ENCODE data around the gene ADAMTS14. TPM values are rescaled to one million over a fixed set of nuclear protein-coding genes. Genes with fewer than 3 reads are reported as not detected.

Gene ADAMTS14
- total RNA-seq, 1 donor from 2014 or later, result 19.4 TPM

DNA sequence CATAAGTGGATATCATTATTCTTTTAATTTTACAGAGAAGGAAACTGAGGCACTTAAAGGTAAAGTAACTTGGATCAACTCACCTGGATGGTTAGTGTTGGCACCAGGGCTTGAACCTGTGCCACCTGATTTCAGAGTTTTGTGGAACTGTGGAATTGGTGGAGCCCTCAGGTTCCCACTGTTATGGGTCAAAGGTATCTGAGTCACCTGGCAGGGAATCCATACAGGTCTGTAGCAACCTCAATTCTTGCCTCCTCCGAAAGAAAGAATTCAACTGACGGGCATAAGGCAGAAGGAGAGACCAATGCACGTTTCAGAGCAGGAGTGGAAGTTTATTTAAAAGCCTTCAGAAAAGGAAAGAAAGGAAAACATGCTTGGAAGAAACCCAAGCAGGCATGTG is 25.2 kb upstream of the ADAMTS14 start:
- H2AFZ ChIP-seq (ENCODE audit: low read depth, low read length), result no peak overlapping the region
- peaks cover 5% of the 10 kb centered on the region for H3K27me3 Mint-ChIP-seq (ENCODE audit: low read depth, unreplicated experiment)
- no peaks in the 10 kb centered on the region for H3K27me3 ChIP-seq (ENCODE audit: insufficient read depth, low read length)
- no peaks in the 10 kb centered on the region for H3K36me3 ChIP-seq (ENCODE audit: insufficient read depth, low read length)
- no peaks in the 10 kb centered on the region for H4K20me1 ChIP-seq (ENCODE audit: insufficient read depth, low read length)
- H3K27ac Mint-ChIP-seq (ENCODE audit: unreplicated experiment), result no peak overlapping the region
- no peak overlapping the region for H3K4me3 ChIP-seq (ENCODE audit: insufficient read depth, low read depth, low read length)
- H3K79me2 ChIP-seq (ENCODE audit: insufficient read depth, low read length), result no peaks in the 10 kb centered on the region
- no peak for DNase-seq (ENCODE audit: low read depth)
- H3K36me3 Mint-ChIP-seq (ENCODE audit: low read depth, unreplicated experiment), result peaks cover 6% of the 10 kb centered on the region
- H3K4me1 ChIP-seq (ENCODE audit: insufficient read depth, low read length), result peaks cover 7% of the 10 kb centered on the region
- H3K9me3 Mint-ChIP-seq (ENCODE audit: unreplicated experiment), result peaks cover 30% of the 10 kb centered on the region
- H3K9ac ChIP-seq (ENCODE audit: low read length), result no peak overlapping the region
- no peak for TF ChIP-seq EZH2 (IDR thresholded peaks at IDR 0.05; ENCODE audit: insufficient read depth, low read length)
- TF ChIP-seq, protein P1, sequence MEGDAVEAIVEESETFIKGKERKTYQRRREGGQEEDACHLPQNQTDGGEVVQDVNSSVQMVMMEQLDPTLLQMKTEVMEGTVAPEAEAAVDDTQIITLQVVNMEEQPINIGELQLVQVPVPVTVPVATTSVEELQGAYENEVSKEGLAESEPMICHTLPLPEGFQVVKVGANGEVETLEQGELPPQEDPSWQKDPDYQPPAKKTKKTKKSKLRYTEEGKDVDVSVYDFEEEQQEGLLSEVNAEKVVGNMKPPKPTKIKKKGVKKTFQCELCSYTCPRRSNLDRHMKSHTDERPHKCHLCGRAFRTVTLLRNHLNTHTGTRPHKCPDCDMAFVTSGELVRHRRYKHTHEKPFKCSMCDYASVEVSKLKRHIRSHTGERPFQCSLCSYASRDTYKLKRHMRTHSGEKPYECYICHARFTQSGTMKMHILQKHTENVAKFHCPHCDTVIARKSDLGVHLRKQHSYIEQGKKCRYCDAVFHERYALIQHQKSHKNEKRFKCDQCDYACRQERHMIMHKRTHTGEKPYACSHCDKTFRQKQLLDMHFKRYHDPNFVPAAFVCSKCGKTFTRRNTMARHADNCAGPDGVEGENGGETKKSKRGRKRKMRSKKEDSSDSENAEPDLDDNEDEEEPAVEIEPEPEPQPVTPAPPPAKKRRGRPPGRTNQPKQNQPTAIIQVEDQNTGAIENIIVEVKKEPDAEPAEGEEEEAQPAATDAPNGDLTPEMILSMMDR (IDR thresholded peaks at IDR 0.05; ENCODE audit: insufficient read depth, low read depth, low read length), result no peak
- no peak overlapping the region for H3K27ac ChIP-seq (ENCODE audit: low read depth, low read length)
- no peak for FAIRE-seq
- H3K4me1 Mint-ChIP-seq (ENCODE audit: low read depth, unreplicated experiment), result peaks cover 4% of the 10 kb centered on the region
- peaks cover 12% of the 10 kb centered on the region for H3K9me3 ChIP-seq (ENCODE audit: insufficient read depth, low read depth, low read length)
- H3K4me2 ChIP-seq (ENCODE audit: low read length), result no peak overlapping the region
- no peak overlapping the region for H3K4me3 Mint-ChIP-seq (ENCODE audit: unreplicated experiment)

DNA sequence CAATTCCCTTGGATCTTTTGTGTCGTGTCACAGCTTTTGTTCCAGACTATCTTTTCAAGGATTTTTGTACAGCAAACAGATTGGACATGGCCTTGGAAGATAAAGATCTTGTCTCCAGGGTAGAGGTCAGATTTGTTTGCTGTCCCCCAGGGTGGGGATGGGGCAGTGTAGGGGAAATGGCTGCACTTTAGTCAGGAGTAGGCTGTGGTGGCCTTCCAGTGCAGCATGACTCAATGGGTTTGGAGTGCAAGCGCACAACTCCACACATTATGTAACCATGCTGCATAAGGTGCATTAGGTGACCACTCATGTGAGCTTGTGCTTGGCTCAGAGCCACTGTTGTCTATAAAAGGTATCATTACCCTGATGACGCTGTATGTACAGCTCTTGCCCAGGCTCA is 23.9 kb upstream of the ADAMTS14 start:
- no peak overlapping the region for H3K27ac ChIP-seq (ENCODE audit: low read depth, low read length)
- no peaks in the 10 kb centered on the region for H3K27me3 ChIP-seq (ENCODE audit: insufficient read depth, low read length)
- H3K27ac Mint-ChIP-seq (ENCODE audit: unreplicated experiment), result no peak overlapping the region
- peaks cover 28% of the 10 kb centered on the region for H3K9me3 Mint-ChIP-seq (ENCODE audit: unreplicated experiment)
- peak; percentile 27 for DNase-seq (ENCODE audit: low read depth)
- no peaks in the 10 kb centered on the region for H3K36me3 ChIP-seq (ENCODE audit: insufficient read depth, low read length)
- no peaks in the 10 kb centered on the region for H4K20me1 ChIP-seq (ENCODE audit: insufficient read depth, low read length)
- peaks cover 12% of the 10 kb centered on the region for H3K9me3 ChIP-seq (ENCODE audit: insufficient read depth, low read depth, low read length)
- H3K4me3 ChIP-seq (ENCODE audit: insufficient read depth, low read depth, low read length), result no peak overlapping the region
- peaks cover 14% of the 10 kb centered on the region for H3K4me1 Mint-ChIP-seq (ENCODE audit: low read depth, unreplicated experiment)
- no peaks in the 10 kb centered on the region for H3K79me2 ChIP-seq (ENCODE audit: insufficient read depth, low read length)
- H3K27me3 Mint-ChIP-seq (ENCODE audit: low read depth, unreplicated experiment), result no peaks in the 10 kb centered on the region
- peaks cover 4% of the 10 kb centered on the region for H3K36me3 Mint-ChIP-seq (ENCODE audit: low read depth, unreplicated experiment)
- TF ChIP-seq EZH2 (IDR thresholded peaks at IDR 0.05; ENCODE audit: insufficient read depth, low read length), result no peak
- TF ChIP-seq, protein P1 (IDR thresholded peaks at IDR 0.05; ENCODE audit: insufficient read depth, low read depth, low read length), result no peak
- no peak for FAIRE-seq
- H3K4me1 ChIP-seq (ENCODE audit: insufficient read depth, low read length), result peaks cover 16% of the 10 kb centered on the region
- H3K4me2 ChIP-seq (ENCODE audit: low read length), result no peak overlapping the region
- H3K9ac ChIP-seq (ENCODE audit: low read length), result no peak overlapping the region
- H2AFZ ChIP-seq (ENCODE audit: low read depth, low read length), result no peak overlapping the region
- no peak overlapping the region for H3K4me3 Mint-ChIP-seq (ENCODE audit: unreplicated experiment)

DNA sequence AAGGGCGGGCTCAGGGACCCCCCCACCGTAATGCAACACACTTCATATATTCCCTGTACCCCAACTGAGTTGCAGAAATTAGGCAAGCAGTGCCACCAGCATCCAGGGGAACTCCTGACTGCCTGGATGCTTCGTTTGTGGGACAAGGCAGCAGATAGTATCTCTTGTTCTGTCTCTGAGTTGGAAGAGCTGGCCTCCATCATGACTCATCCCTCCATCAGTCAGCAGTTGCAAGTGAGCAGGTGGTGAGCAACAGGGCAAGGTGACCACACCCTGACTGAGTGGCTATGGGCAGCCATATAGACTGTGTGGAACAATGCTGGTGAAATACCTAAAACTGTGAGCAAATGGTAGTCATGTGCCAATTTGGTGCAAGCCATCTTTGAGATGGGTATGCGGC is 22.8 kb upstream of the ADAMTS14 start:
- H3K79me2 ChIP-seq (ENCODE audit: insufficient read depth, low read length), result no peaks in the 10 kb centered on the region
- H3K36me3 Mint-ChIP-seq (ENCODE audit: low read depth, unreplicated experiment), result peaks cover 4% of the 10 kb centered on the region
- H3K4me2 ChIP-seq (ENCODE audit: low read length), result peak overlapping the region; percentile 3
- no peak overlapping the region for H3K27ac Mint-ChIP-seq (ENCODE audit: unreplicated experiment)
- no peaks in the 10 kb centered on the region for H3K36me3 ChIP-seq (ENCODE audit: insufficient read depth, low read length)
- no peak overlapping the region for H3K9ac ChIP-seq (ENCODE audit: low read length)
- H3K27me3 ChIP-seq (ENCODE audit: insufficient read depth, low read length), result no peaks in the 10 kb centered on the region
- peaks cover 15% of the 10 kb centered on the region for H3K4me1 Mint-ChIP-seq (ENCODE audit: low read depth, unreplicated experiment)
- peaks cover 12% of the 10 kb centered on the region for H3K9me3 ChIP-seq (ENCODE audit: insufficient read depth, low read depth, low read length)
- TF ChIP-seq EZH2 (IDR thresholded peaks at IDR 0.05; ENCODE audit: insufficient read depth, low read length), result no peak
- TF ChIP-seq, protein P1 (IDR thresholded peaks at IDR 0.05; ENCODE audit: insufficient read depth, low read depth, low read length), result no peak
- H3K27me3 Mint-ChIP-seq (ENCODE audit: low read depth, unreplicated experiment), result no peaks in the 10 kb centered on the region
- H3K9me3 Mint-ChIP-seq (ENCODE audit: unreplicated experiment), result peaks cover 28% of the 10 kb centered on the region
- no peak overlapping the region for H2AFZ ChIP-seq (ENCODE audit: low read depth, low read length)
- FAIRE-seq, result no peak
- H3K4me1 ChIP-seq (ENCODE audit: insufficient read depth, low read length), result peaks cover 21% of the 10 kb centered on the region
- peak; percentile 81 for DNase-seq (ENCODE audit: low read depth)
- no peaks in the 10 kb centered on the region for H4K20me1 ChIP-seq (ENCODE audit: insufficient read depth, low read length)
- H3K4me3 ChIP-seq (ENCODE audit: insufficient read depth, low read depth, low read length), result no peak overlapping the region
- peak overlapping the region; percentile 20 for H3K27ac ChIP-seq (ENCODE audit: low read depth, low read length)
- no peak overlapping the region for H3K4me3 Mint-ChIP-seq (ENCODE audit: unreplicated experiment)

Data from astrocyte (in vitro differentiated cells and primary cell).